ENCODE data around the gene MYCBPAP. TPM values are rescaled to one million over a fixed set of nuclear protein-coding genes. Genes with fewer than 3 reads are reported as not detected.

MYCBPAP gene
- total and polyA plus RNA-seq, 2 experiments from 2014 or later = 0.32 to 1.4 TPM

DNA sequence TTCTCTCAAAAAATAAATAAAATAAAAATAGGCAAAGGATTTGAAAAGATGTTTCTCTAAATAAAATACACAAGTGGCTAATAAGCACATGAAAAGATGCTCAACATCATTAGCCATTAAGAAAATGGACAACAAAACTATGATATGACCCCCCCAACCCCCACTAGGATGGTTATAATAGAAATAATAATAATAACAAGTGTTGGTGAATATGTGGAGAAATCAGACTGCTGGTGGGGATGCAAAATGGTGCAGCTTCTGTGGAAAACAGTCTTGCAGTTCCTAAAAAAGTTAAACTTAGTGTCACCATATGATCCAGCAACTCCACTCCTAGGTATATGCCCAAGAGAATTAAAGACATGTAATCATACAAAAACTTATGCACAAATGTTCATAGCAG is 9.0 kb upstream of the MYCBPAP start:
- TF ChIP-seq EZH2 (IDR thresholded peaks at IDR 0.05; ENCODE audit: insufficient read depth, poor library complexity, severe bottlenecking) = no peak
- in situ Hi-C loops (cut with MboI) = loop anchor here (25.0 kb wide), 1 partner anchor 88 kb away; no protein-coding TSS in a partner anchor
- no peaks in the 10 kb centered on the region for H3K9me3 ChIP-seq (ENCODE audit: low read depth)
- H3K79me2 ChIP-seq (ENCODE audit: insufficient read depth) = no peaks in the 10 kb centered on the region
- no peak overlapping the region for H2AFZ ChIP-seq
- no peaks in the 10 kb centered on the region for H3K27me3 ChIP-seq (replicated peaks; ENCODE audit: insufficient read depth)
- no peaks in the 10 kb centered on the region for H4K20me1 ChIP-seq (ENCODE audit: insufficient read depth)
- no peak for DNase-seq
- no peaks in the 10 kb centered on the region for H3K36me3 ChIP-seq (ENCODE audit: low read depth)
- no peak overlapping the region for H3K9ac ChIP-seq
- no peaks in the 10 kb centered on the region for H3K9me2 ChIP-seq (ENCODE audit: insufficient read depth)
- H3K4me2 ChIP-seq (ENCODE audit: unreplicated experiment) = no peak overlapping the region
- no peak overlapping the region for H3K4me3 ChIP-seq
- no peaks in the 10 kb centered on the region for H3F3A ChIP-seq (ENCODE audit: insufficient read depth)
- H3K27ac ChIP-seq = no peak overlapping the region
- peaks cover 5% of the 10 kb centered on the region; the same call in 1 of the 2 replicates for H3K4me1 ChIP-seq (ENCODE audit: insufficient read depth)

DNA sequence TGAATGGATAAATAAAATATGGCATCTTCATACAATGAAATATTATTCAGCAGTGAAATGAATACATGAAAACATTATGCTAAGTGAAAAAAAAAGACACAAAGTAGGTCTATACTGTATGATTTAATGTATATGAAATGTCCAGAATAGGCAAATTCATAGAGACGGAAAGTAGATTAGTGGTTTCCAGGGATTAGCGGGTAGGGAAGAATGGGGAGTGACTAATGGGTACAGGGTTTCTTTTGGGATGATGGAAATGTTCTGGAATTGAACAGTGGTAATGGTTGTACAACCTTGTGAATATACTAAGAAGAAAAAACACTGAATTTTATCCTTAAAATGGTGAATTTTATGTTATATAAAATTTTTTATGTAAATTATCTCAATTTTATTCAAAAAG is 8.5 kb upstream of the MYCBPAP start:
- no peaks in the 10 kb centered on the region for H3K36me3 ChIP-seq (ENCODE audit: low read depth)
- 87 to 97% methylated on average over 2 of the region's 2 CpGs for WGBS, 2 experiments (ENCODE audit: low coverage in 1 of 2, low lambda C conversion rate in 2 of 2, missing lambda C conversion rate in 2 of 2)
- DNase-seq = no peak
- no peaks in the 10 kb centered on the region for H4K20me1 ChIP-seq (ENCODE audit: insufficient read depth)
- H3K9ac ChIP-seq = no peak overlapping the region
- no peaks in the 10 kb centered on the region for H3K27me3 ChIP-seq (replicated peaks; ENCODE audit: insufficient read depth)
- H3K27ac ChIP-seq = no peak overlapping the region
- TF ChIP-seq EZH2phosphoT487 (IDR thresholded peaks at IDR 0.05; ENCODE audit: insufficient read depth, low read depth) = no peak
- no peak for TF ChIP-seq EZH2 (IDR thresholded peaks at IDR 0.05; ENCODE audit: insufficient read depth, poor library complexity, severe bottlenecking)
- no peak overlapping the region for H3K4me3 ChIP-seq
- H2AFZ ChIP-seq = no peak overlapping the region
- no peaks in the 10 kb centered on the region for H3K79me2 ChIP-seq (ENCODE audit: insufficient read depth)
- no peak overlapping the region for H3K4me2 ChIP-seq (ENCODE audit: unreplicated experiment)
- in situ Hi-C loops (cut with MboI) = loop anchor here (25.0 kb wide), 2 partner anchors 88 to 463 kb away; no protein-coding TSS in a partner anchor
- H3K4me1 ChIP-seq (ENCODE audit: insufficient read depth) = peaks cover 5% of the 10 kb centered on the region; the same call in 1 of the 2 replicates
- H3K9me3 ChIP-seq (ENCODE audit: low read depth) = no peaks in the 10 kb centered on the region
- H3K9me2 ChIP-seq (ENCODE audit: insufficient read depth) = no peaks in the 10 kb centered on the region
- H3F3A ChIP-seq (ENCODE audit: insufficient read depth) = no peaks in the 10 kb centered on the region

DNA sequence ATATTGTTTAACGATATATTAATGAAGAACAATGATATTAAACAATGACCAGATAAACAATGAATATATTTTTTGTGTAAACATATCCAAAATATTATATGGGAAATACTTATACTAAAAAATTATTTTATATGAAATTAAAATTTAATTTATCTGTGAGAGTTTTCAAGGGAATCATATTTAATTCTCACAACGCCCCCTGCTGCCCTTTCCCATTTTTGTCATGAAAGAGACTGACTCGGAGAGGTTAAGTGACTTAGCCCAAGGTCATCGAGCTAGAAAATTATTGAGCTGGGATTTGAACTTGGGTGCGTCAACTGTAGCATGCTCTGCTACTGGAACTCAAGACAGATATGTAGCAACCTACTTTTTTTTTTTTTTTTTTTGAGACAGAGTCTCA is 7.2 kb upstream of the MYCBPAP start:
- peak; percentile 52 for DNase-seq
- in situ Hi-C loops (cut with MboI) = loop anchor here (25.0 kb wide), 1 partner anchor 461 kb away; no protein-coding TSS in a partner anchor
- TF ChIP-seq EZH2phosphoT487 (IDR thresholded peaks at IDR 0.05; ENCODE audit: insufficient read depth, low read depth) (no peak), EZH2 (IDR thresholded peaks at IDR 0.05; ENCODE audit: insufficient read depth, poor library complexity, severe bottlenecking) (no peak)

DNA sequence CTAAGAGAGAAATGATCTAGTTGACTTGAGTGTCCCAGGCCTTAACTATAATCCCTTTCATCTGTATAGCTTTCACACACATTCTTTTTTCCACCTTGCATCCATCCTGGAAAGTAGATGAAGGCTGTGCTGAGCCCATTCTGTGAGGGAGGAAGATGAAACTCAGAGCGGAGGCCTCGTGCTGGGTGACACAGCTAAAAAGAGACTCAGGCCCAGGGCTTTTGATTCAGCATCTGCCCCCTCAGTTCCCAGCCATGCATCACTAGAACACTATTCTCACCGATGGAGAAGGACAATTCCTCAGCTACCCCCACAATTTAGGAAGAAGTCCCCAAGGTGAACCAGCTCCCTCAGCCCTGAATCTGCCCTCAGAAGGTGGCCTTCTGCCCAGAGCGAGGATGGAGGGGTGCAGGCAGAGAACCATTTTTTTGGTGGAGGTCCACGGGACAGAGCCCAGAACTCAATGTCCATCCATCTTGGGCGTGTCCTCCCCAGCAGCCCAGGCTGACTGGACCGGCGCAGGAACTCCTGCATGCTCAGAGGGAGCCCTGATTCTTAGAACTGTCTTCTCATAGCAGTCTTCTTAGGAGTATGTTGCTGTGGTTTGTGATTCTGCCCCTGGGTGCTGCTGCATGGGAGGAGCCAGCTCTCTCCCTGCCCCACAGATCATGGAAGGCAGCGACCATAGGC is 5.8 kb upstream of the MYCBPAP start:
- no peaks in the 10 kb centered on the region for H3K4me1 ChIP-seq (ENCODE audit: insufficient read depth)
- DNase-seq = no peak
- no peak overlapping the region for H2AFZ ChIP-seq
- 88 to 92% methylated on average over 9 of the region's 9 CpGs for WGBS, 2 experiments (ENCODE audit: low coverage in 1 of 2, low lambda C conversion rate in 2 of 2, missing lambda C conversion rate in 2 of 2)
- no peaks in the 10 kb centered on the region for H3K9me3 ChIP-seq (ENCODE audit: low read depth)
- H3K79me2 ChIP-seq (ENCODE audit: insufficient read depth) = no peaks in the 10 kb centered on the region
- TF ChIP-seq EZH2 (IDR thresholded peaks at IDR 0.05; ENCODE audit: insufficient read depth, poor library complexity, severe bottlenecking) (no peak), EZH2phosphoT487 (IDR thresholded peaks at IDR 0.05; ENCODE audit: insufficient read depth, low read depth) (no peak)
- H3K4me3 ChIP-seq = no peak overlapping the region
- H3K36me3 ChIP-seq (ENCODE audit: low read depth) = no peaks in the 10 kb centered on the region
- H4K20me1 ChIP-seq (ENCODE audit: insufficient read depth) = no peaks in the 10 kb centered on the region
- in situ Hi-C loops (cut with MboI) = loop anchor here (25.0 kb wide), 1 partner anchor 460 kb away; no protein-coding TSS in a partner anchor
- no peak overlapping the region for H3K9ac ChIP-seq
- no peak overlapping the region for H3K4me2 ChIP-seq (ENCODE audit: unreplicated experiment)
- H3F3A ChIP-seq (ENCODE audit: insufficient read depth) = no peaks in the 10 kb centered on the region
- H3K27me3 ChIP-seq (replicated peaks; ENCODE audit: insufficient read depth) = no peaks in the 10 kb centered on the region
- H3K9me2 ChIP-seq (ENCODE audit: insufficient read depth) = no peaks in the 10 kb centered on the region
- no peak overlapping the region for H3K27ac ChIP-seq

More for the DNA sequence above, 7.2 kb upstream of the MYCBPAP start:
- Histone ChIP-seq H3K27me3 (replicated peaks; ENCODE audit: insufficient read depth) (no peaks in the 10 kb centered on the region), H3K4me3 (no peak overlapping the region), H2AFZ (no peak overlapping the region), H4K20me1 (ENCODE audit: insufficient read depth) (no peaks in the 10 kb centered on the region), H3K9me2 (ENCODE audit: insufficient read depth) (no peaks in the 10 kb centered on the region), H3K9me3 (ENCODE audit: low read depth) (no peaks in the 10 kb centered on the region), H3K27ac (no peak overlapping the region), H3K79me2 (ENCODE audit: insufficient read depth) (no peaks in the 10 kb centered on the region), H3K36me3 (ENCODE audit: low read depth) (no peaks in the 10 kb centered on the region), H3K4me1 (ENCODE audit: insufficient read depth) (peaks cover under 1% of the 10 kb centered on the region; the same call in 1 of the 2 replicates), H3K9ac (no peak overlapping the region), H3F3A (ENCODE audit: insufficient read depth) (no peaks in the 10 kb centered on the region), H3K4me2 (ENCODE audit: unreplicated experiment) (no peak overlapping the region)
- 34 to 37% methylated on average over 5 of the region's 5 CpGs for WGBS, 2 experiments (ENCODE audit: low coverage in 1 of 2, low lambda C conversion rate in 2 of 2, missing lambda C conversion rate in 2 of 2)
